ENCODE data around the gene LRRC8D.

LRRC8D gene

DNA sequence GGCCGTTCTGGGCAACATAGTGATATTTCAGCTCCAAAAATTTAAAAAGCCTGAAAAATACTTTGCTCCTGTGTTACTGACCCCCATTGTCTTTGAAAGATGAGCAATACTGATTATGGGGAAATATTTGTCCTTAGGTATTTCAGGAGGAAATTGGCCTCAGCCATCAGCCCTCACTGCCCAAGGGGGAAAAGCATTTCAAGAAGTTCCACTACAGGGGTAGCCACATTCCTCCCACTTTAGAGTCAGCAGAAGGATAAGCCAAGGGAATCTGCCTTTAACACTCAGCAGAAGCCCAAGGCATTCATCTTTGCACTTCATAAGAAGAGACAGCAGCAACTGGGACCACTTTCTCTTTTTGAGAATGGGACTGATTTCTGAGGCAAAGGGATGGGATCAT lies 133.6 kb downstream of the LRRC8D start:
- Histone ChIP-seq H3K36me3 (ENCODE audit: insufficient read depth, low read length) (no peaks in the 10 kb centered on the region), H3K9ac (ENCODE audit: insufficient read length) (no peak overlapping the region), H3K9me3 (ENCODE audit: low read depth, low read length) (no peaks in the 10 kb centered on the region), H3K27ac (no peak overlapping the region), H3K4me3 (no peak overlapping the region)
- DNase-seq (ENCODE audit: low read depth, low spot score) = no peak
- TF ChIP-seq FOXP2 (optimal IDR thresholded peaks at IDR 0.05; ENCODE audit: control extremely low read depth, extremely low read length, insufficient read depth) (no peak), EZH2 (IDR thresholded peaks at IDR 0.05) (no peak), POLR2AphosphoS5 (IDR thresholded peaks at IDR 0.05; ENCODE audit: borderline replicate concordance, low read depth, low read length) (no peak)

DNA sequence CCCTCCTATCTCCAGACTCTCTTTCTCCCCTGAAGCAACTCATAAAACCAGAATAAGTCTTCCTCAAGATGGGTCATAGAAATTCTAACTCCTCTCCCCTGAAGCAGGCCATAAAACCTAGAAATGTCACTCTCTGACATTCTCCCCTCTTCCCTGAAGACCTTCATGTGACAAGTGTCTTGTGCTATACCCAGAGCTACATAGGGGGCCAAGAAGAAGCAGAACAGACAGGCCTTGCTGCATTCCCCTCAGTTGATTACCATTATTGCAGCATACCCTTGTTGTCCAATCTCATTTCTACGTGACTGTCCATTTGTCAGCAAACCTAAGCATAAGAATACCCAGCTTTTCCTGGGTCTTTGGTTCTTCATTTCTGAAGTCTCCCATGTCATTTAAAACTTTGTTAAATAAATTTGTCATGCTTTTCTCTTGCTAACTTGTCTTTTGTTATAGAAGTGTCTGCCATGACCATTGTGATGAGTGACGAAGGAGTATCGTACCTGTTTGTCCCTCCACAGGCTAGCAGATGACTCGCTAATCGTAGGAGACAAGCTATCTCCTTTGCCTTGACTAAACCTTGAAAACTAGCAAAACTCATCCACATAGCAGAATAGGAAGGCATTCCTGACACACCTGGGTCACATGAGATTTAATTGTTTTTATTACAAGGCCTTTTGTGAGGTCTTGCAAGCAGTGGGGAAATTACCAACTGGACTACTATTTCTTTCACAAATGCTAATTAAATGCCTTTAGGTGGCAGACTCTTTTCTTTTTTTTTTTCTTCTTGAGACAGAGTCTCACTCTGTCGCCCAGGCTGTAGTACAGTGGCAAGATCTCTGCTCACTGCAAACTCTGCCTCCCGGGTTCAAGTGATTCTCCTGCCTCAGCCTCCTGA lies 134.7 kb downstream of the LRRC8D start:
- no peak overlapping the region for H3K9ac ChIP-seq (ENCODE audit: insufficient read length)
- TF ChIP-seq EZH2 (IDR thresholded peaks at IDR 0.05) (no peak), FOXP2 (optimal IDR thresholded peaks at IDR 0.05; ENCODE audit: control extremely low read depth, extremely low read length, insufficient read depth) (no peak), POLR2AphosphoS5 (IDR thresholded peaks at IDR 0.05; ENCODE audit: borderline replicate concordance, low read depth, low read length) (no peak)
- no peak for DNase-seq (ENCODE audit: low read depth, low spot score)
- H3K27ac ChIP-seq = no peak overlapping the region
- no peaks in the 10 kb centered on the region for H3K9me3 ChIP-seq (ENCODE audit: low read depth, low read length)
- no peak overlapping the region for H3K4me3 ChIP-seq
- no peaks in the 10 kb centered on the region for H3K36me3 ChIP-seq (ENCODE audit: insufficient read depth, low read length)

DNA sequence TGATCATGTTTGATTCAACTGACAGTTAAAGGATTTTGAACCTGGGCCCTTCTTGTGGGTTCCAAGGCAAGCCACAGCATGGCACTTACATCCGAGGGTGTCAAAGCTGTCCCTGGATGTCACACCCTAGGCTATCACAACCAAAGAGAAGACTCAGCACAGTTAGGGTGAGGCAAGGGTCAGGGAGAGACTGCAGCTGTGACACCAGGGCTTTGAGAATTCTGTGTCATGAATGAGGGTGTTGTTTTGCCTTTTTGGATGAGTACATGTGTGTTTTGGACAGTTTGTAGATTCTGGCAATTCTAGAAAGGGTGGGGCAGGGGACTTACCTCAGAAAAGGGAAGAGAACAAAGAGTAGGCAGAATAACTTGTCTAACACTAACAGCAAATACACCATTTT lies 136.3 kb downstream of the LRRC8D start:
- no peaks in the 10 kb centered on the region for H3K9me3 ChIP-seq (ENCODE audit: low read depth, low read length)
- no peak for DNase-seq (ENCODE audit: low read depth, low spot score)
- H3K4me3 ChIP-seq = no peak overlapping the region
- H3K9ac ChIP-seq (ENCODE audit: insufficient read length) = no peak overlapping the region
- TF ChIP-seq POLR2AphosphoS5 (IDR thresholded peaks at IDR 0.05; ENCODE audit: borderline replicate concordance, low read depth, low read length) = no peak
- TF ChIP-seq FOXP2 (optimal IDR thresholded peaks at IDR 0.05; ENCODE audit: control extremely low read depth, extremely low read length, insufficient read depth) = no peak
- TF ChIP-seq EZH2 (IDR thresholded peaks at IDR 0.05) = no peak
- H3K27ac ChIP-seq = no peak overlapping the region
- no peaks in the 10 kb centered on the region for H3K36me3 ChIP-seq (ENCODE audit: insufficient read depth, low read length)

- Histone ChIP-seq H3K9me3 (ENCODE audit: low read depth, low read length) (no peaks in the 10 kb centered on the region), H3K9ac (ENCODE audit: insufficient read length) (no peak overlapping the region), H3K27ac (no peak overlapping the region), H3K36me3 (ENCODE audit: insufficient read depth, low read length) (no peaks in the 10 kb centered on the region), H3K4me3 (no peak overlapping the region)
- TF ChIP-seq EZH2 (IDR thresholded peaks at IDR 0.05) = no peak
- TF ChIP-seq FOXP2 (optimal IDR thresholded peaks at IDR 0.05; ENCODE audit: control extremely low read depth, extremely low read length, insufficient read depth) = no peak
- no peak for TF ChIP-seq POLR2AphosphoS5 (IDR thresholded peaks at IDR 0.05; ENCODE audit: borderline replicate concordance, low read depth, low read length)
- no peak for DNase-seq (ENCODE audit: low read depth, low spot score)
Observed at GRCh38 chr1:89958851-89959654, 138.2 kb downstream of the LRRC8D start.

GRCh38 chr1:89959719-89960118 lies 138.9 kb downstream of the LRRC8D start:
- TF ChIP-seq FOXP2 (optimal IDR thresholded peaks at IDR 0.05; ENCODE audit: control extremely low read depth, extremely low read length, insufficient read depth) = no peak
- TF ChIP-seq EZH2 (IDR thresholded peaks at IDR 0.05) = no peak
- TF ChIP-seq POLR2AphosphoS5 (IDR thresholded peaks at IDR 0.05; ENCODE audit: borderline replicate concordance, low read depth, low read length) = no peak
- H3K27ac ChIP-seq = no peak overlapping the region

GRCh38 chr1:89962024-89962741 lies 141.4 kb downstream of the LRRC8D start:
- no peak for DNase-seq (ENCODE audit: low read depth, low spot score)
- no peak overlapping the region for H3K4me3 ChIP-seq

More at GRCh38 chr1:89959719-89960118, 138.9 kb downstream of the LRRC8D start:
- DNase-seq (ENCODE audit: low read depth, low spot score) = no peak
- Histone ChIP-seq H3K9me3 (ENCODE audit: low read depth, low read length) (no peaks in the 10 kb centered on the region), H3K9ac (ENCODE audit: insufficient read length) (no peak overlapping the region), H3K4me3 (no peak overlapping the region), H3K36me3 (ENCODE audit: insufficient read depth, low read length) (no peaks in the 10 kb centered on the region)

GRCh38 chr1:89962742-89963075 lies 141.9 kb downstream of the LRRC8D start:
- Histone ChIP-seq H3K9me3 (ENCODE audit: low read depth, low read length) (no peaks in the 10 kb centered on the region), H3K36me3 (ENCODE audit: insufficient read depth, low read length) (no peaks in the 10 kb centered on the region), H3K9ac (ENCODE audit: insufficient read length) (no peak overlapping the region), H3K27ac (no peak overlapping the region), H3K4me3 (no peak overlapping the region)
- DNase-seq (ENCODE audit: low read depth, low spot score) = no peak
- TF ChIP-seq EZH2 (IDR thresholded peaks at IDR 0.05) (no peak), FOXP2 (optimal IDR thresholded peaks at IDR 0.05; ENCODE audit: control extremely low read depth, extremely low read length, insufficient read depth) (no peak), POLR2AphosphoS5 (IDR thresholded peaks at IDR 0.05; ENCODE audit: borderline replicate concordance, low read depth, low read length) (no peak)

More at GRCh38 chr1:89962024-89962741, 141.4 kb downstream of the LRRC8D start:
- Histone ChIP-seq H3K27ac (no peak overlapping the region), H3K36me3 (ENCODE audit: insufficient read depth, low read length) (no peaks in the 10 kb centered on the region), H3K9me3 (ENCODE audit: low read depth, low read length) (no peaks in the 10 kb centered on the region), H3K9ac (ENCODE audit: insufficient read length) (no peak overlapping the region)
- TF ChIP-seq POLR2AphosphoS5 (IDR thresholded peaks at IDR 0.05; ENCODE audit: borderline replicate concordance, low read depth, low read length) (no peak), FOXP2 (optimal IDR thresholded peaks at IDR 0.05; ENCODE audit: control extremely low read depth, extremely low read length, insufficient read depth) (no peak), EZH2 (IDR thresholded peaks at IDR 0.05) (no peak)
